OCI-LY7 (cell line): Measurements from ENCODE around the gene ZNF672. TPM values are rescaled to one million over a fixed set of nuclear protein-coding genes. Genes with fewer than 3 reads are reported as not detected.
"Not testable (repeated sequence)": the region's sequence is repeated elsewhere in the genome, so short reads cannot be mapped to it uniquely, and the experiment has no call there.

ENCODE experiments used
- BruUV-seq: library from RNA; stranded (reverse); fragments of 400-500 nt; replicated peaks from 2 replicates; lab custom pipeline; 2021; lab: Mats Ljungman, UMichigan
- CTCF ChIA-PET: fragments of 300-600 bp; sonication (Branson Sonifier 250); formaldehyde crosslinking; loops from one replicate; lab custom pipeline; 2022; ENCODE audit warnings: antibody characterized with exemption; ENCODE audit not compliant: unreplicated experiment; lab: Charles Lee
- POLR2A ChIA-PET: fragments of 300-600 bp; sonication (Branson Sonifier 250); formaldehyde crosslinking; loops from one replicate; lab custom pipeline; 2022; ENCODE audit warnings: antibody characterized with exemption; lab: Charles Lee
- DNase-seq: peaks from one replicate; pipeline ENCODE4 v3.0.0-alpha.2; 2015; ENCODE audit warnings: low spot score
- H2AFZ ChIP-seq: fragments of 200-600 bp; sonication (generic), shearing (Covaris generic); 2 replicates; pipeline ENCODE4 v1.6.1; 2014; ENCODE audit warnings: mild to moderate bottlenecking, antibody characterized with exemption, low read length, moderate library complexity
- H3K27ac ChIP-seq: fragments of 200-600 bp; sonication (generic); 2 replicates; pipeline ENCODE4 v1.5.1; 2014; ENCODE audit warnings: mixed run types, low read depth, mild to moderate bottlenecking, moderate library complexity, low read length, inconsistent platforms; ENCODE audit not compliant: poor library complexity, severe bottlenecking
- H3K36me3 ChIP-seq: fragments of 200-600 bp; sonication (generic); 2 replicates; pipeline ENCODE4 v1.6.1; 2014; ENCODE audit warnings: mild to moderate bottlenecking, antibody characterized with exemption, low read length, moderate library complexity, mixed read lengths; ENCODE audit not compliant: insufficient read depth
- H3K4me1 ChIP-seq: fragments of 200-600 bp; sonication (generic); 2 replicates; pipeline ENCODE4 v1.5.1; 2014; ENCODE audit warnings: mild to moderate bottlenecking, low read length; ENCODE audit not compliant: insufficient read depth, poor library complexity, severe bottlenecking
- H3K4me2 ChIP-seq: fragments of 200-600 bp; sonication (generic); 2 replicates; pipeline ENCODE4 v1.6.1; 2014; ENCODE audit warnings: mild to moderate bottlenecking, low read length
- H3K4me3 ChIP-seq: fragments of 200-600 bp; sonication (generic); 2 replicates; pipeline ENCODE4 v1.5.1; 2014; ENCODE audit warnings: mild to moderate bottlenecking, low read depth, low read length; ENCODE audit not compliant: poor library complexity, severe bottlenecking
- H3K79me2 ChIP-seq: fragments of 200-600 bp; sonication (generic); 2 replicates; pipeline ENCODE4 v1.6.1; 2016; ENCODE audit warnings: low read depth, mild to moderate bottlenecking, low read length, moderate library complexity, mixed read lengths; ENCODE audit not compliant: insufficient read depth
- H3K9me2 ChIP-seq: fragments of 200-600 bp; sonication (generic); 2 replicates; pipeline ENCODE4 v1.6.1; 2016; ENCODE audit warnings: mild to moderate bottlenecking, low read length, mixed read lengths; ENCODE audit not compliant: insufficient read depth
- H3K9me3 ChIP-seq: fragments of 200-600 bp; sonication (generic); 2 replicates; pipeline ENCODE4 v1.6.1; 2014; ENCODE audit warnings: mild to moderate bottlenecking, mixed run types, low read length, mixed read lengths
- H4K20me1 ChIP-seq: fragments of 200-600 bp; sonication (generic); 2 replicates; pipeline ENCODE4 v1.6.1; 2014; ENCODE audit warnings: mild to moderate bottlenecking, antibody characterized with exemption, low read length, moderate library complexity, mixed read lengths; ENCODE audit not compliant: insufficient read depth
- CTCF ChIP-seq: fragments of 200-600 bp; sonication (generic); conservative IDR thresholded peaks from 2 replicates; pipeline ENCODE4 v1.5.1; 2014; ENCODE audit warnings: mild to moderate bottlenecking, antibody characterized with exemption, low read length, moderate library complexity, mixed read lengths
- EZH2phosphoT487 ChIP-seq: fragments of 200-600 bp; sonication (generic); IDR thresholded peaks from 2 replicates; pipeline ENCODE4 v1.6.1; 2018; ENCODE audit warnings: low read depth, borderline replicate concordance, mild to moderate bottlenecking, mixed run types, antibody characterized with exemption, low read length, moderate library complexity, mixed read lengths
- intact Hi-C: fragments of 100-400 bp; cut with micrococcal nuclease; formaldehyde crosslinking; loops from one replicate; pipeline ENCODE4 v1.10.0; 2022; ENCODE audit not compliant: unreplicated experiment
- total RNA-seq, 2 experiments: library from RNA; depleted of rRNA in 1 of 2; stranded (reverse); fragments of >200 nt in 1 of 2; shearing (Covaris generic) in 1 of 2; gene quantifications; 2 replicates each; pipeline ENCODE4 v1.2.3, GENCODE V29; 2014 to 2022

Gene ZNF672
- total RNA-seq, 2 experiments from 2014 or later = 52.7 to 56.1 TPM

DNA sequence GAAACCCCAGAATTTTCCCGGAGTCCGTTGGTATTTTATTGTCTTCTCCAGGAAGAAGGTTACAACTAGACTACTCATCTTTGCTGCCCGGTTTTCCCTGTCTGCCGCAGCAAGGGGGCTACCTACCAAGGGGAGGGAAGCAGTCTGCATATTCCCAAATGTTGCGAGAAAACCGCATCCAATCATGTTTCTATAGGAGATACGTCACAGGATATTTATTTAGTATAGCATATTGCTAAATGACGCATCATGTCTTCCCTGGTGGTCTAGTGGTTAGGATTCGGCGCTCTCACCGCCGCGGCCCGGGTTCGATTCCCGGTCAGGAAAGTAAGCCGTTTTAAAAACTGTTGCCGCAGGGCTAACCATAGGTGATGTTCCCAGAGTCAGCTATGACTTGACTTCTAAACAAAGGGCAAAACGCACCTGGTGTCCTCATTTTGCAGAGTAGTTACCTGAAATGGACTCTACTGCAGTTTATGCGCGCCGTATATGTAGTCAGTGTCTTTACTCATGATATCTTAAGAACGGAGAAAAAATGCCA is 36.0 kb downstream of the ZNF672 start:
- Histone ChIP-seq H4K20me1 (no peaks in the 10 kb centered on the region), H3K9me3 (no peaks in the 10 kb centered on the region), H3K4me1 (peaks cover 12% of the 10 kb centered on the region), H3K79me2 (no peaks in the 10 kb centered on the region), H3K36me3 (no peaks in the 10 kb centered on the region), H3K4me2 (peak overlapping the region; percentile 88), H3K9me2 (no peaks in the 10 kb centered on the region), H2AFZ (no peak overlapping the region), H3K4me3 (peak overlapping the region; percentile 81), H3K27ac (peak overlapping the region; percentile 83)
- POLR2A ChIA-PET = interaction anchor here (0.9 to 2.7 kb wide), 13 partner anchors 9 to 53 kb away, joined by 3 to 17 read pairs (median 5); partner anchors contain the start of genes PGBD2, SH3BP5L, ZNF672 and ZNF692
- CTCF ChIA-PET = interaction anchor here (0.8 to 1.9 kb wide), 3 partner anchors 15 to 52 kb away, joined by 3 to 18 read pairs (median 8); partner anchors contain the start of gene ZNF692
- no TSS peak for BruUV-seq
- intact Hi-C loops = loop anchor here (1.0 kb wide), 5 partner anchors 11 to 48 kb away; partner anchors contain the start of genes PGBD2 and ZNF672
- peak; percentile 89 for DNase-seq
- TF ChIP-seq CTCF (no peak), EZH2phosphoT487 (no peak)

- ChIA-PET CTCF (no interaction called here), POLR2A (no interaction called here)
- no peaks in the 10 kb centered on the region for H4K20me1 ChIP-seq
- intact Hi-C loops = no loop called here
- no peak overlapping the region for H2AFZ ChIP-seq
- TF ChIP-seq EZH2phosphoT487 = no peak
- no peak for TF ChIP-seq CTCF
- no peak overlapping the region for H3K4me3 ChIP-seq
- peaks cover 19% of the 10 kb centered on the region for H3K4me1 ChIP-seq
- no TSS peak for BruUV-seq
- H3K36me3 ChIP-seq = no peaks in the 10 kb centered on the region
- no peak for DNase-seq
- H3K9me2 ChIP-seq = no peaks in the 10 kb centered on the region
- no peaks in the 10 kb centered on the region for H3K9me3 ChIP-seq
- no peaks in the 10 kb centered on the region for H3K79me2 ChIP-seq
- no peak overlapping the region for H3K27ac ChIP-seq
- H3K4me2 ChIP-seq = no peak overlapping the region
Observed at GRCh38 chr1:248881261-248881660, 43.2 kb downstream of the ZNF672 start.

- H3K4me3 ChIP-seq, H3K27ac ChIP-seq, H3K79me2 ChIP-seq, H3K36me3 ChIP-seq, H2AFZ ChIP-seq, H3K4me2 ChIP-seq, H3K9me2 ChIP-seq, intact Hi-C loops, H3K9me3 ChIP-seq, DNase-seq, BruUV-seq, H4K20me1 ChIP-seq: not testable (repeated sequence)
- ChIA-PET POLR2A (interaction anchor here (1.0 to 1.3 kb wide), 2 partner anchors 9 to 45 kb away, joined by 3 read pairs; partner anchors contain the start of gene ZNF672), CTCF (interaction anchor here (0.6 kb wide), 1 partner anchor 20 kb away, joined by 3 read pairs; no protein-coding TSS in a partner anchor)
- H3K4me1 ChIP-seq = peaks cover 24% of the 10 kb centered on the region
Observed at GRCh38 chr1:248882427-248882826, 44.4 kb downstream of the ZNF672 start.
